ENCODE results near the gene CTPS2. TPM values are rescaled to one million over a fixed set of nuclear protein-coding genes. Genes with fewer than 3 reads are reported as not detected.

The CTPS2 gene
- total and polyA plus RNA-seq, 2 donors (not counting 3 experiments of a cell fraction or from before 2014, with no cell fraction given): 7.4 to 15.7 TPM

GRCh38 chrX:16658284-16658683 lies 54.2 kb downstream of the CTPS2 start:
- POLR2A ChIA-PET: no interaction called here
- Histone ChIP-seq H3K9ac (replicated peaks; ENCODE audit: extremely low read depth, insufficient read depth, low read length) (no peak overlapping the region), H3K4me3 (replicated peaks in 1 of 3; ENCODE audit: insufficient read depth in 1 of 3, low read depth in 1 of 3, low read length in 3 of 3) (no peak overlapping the region), H3K4me1 (ENCODE audit: control insufficient read depth, extremely low read depth, insufficient read depth, low read length) (peaks cover 9% of the 10 kb centered on the region), H3K9me3 (replicated peaks; ENCODE audit: control insufficient read depth, insufficient read depth, low read length) (no peaks in the 10 kb centered on the region), H3K36me3 (ENCODE audit: control insufficient read depth in 2 of 2, extremely low read depth in 1 of 2, insufficient read depth in 2 of 2, low read length in 2 of 2) (peaks cover 0 to 1% of the 10 kb centered on the region in 2 experiments), H3K79me2 (ENCODE audit: control insufficient read depth, insufficient read depth, low read length) (no peaks in the 10 kb centered on the region), H3K27me3 (ENCODE audit: control insufficient read depth in 2 of 2, insufficient read depth in 2 of 2, low read length in 2 of 2) (no peaks in the 10 kb centered on the region), H3K9me1 (replicated peaks; ENCODE audit: control insufficient read depth, extremely low read depth, insufficient read depth, low read length) (no peaks in the 10 kb centered on the region), H4K20me1 (replicated peaks; ENCODE audit: control insufficient read depth, extremely low read depth, insufficient read depth, low read length) (no peaks in the 10 kb centered on the region), H2AFZ (ENCODE audit: low read depth, low read length) (no peak overlapping the region), H3K4me2 (ENCODE audit: insufficient read depth, low read length) (no peak overlapping the region), H3K27ac (ENCODE audit: insufficient read depth, low read depth, low read length) (no peak overlapping the region)
- BruUV-seq (replicated peaks): no TSS peak
- intact Hi-C loops (cut with micrococcal nuclease) (no loop called here), dilution Hi-C loops (cut with MboI; ENCODE audit: extremely low pct_ligation_motif_present, low sequenced_read_pairs) (no loop called here)
- CTCF ChIA-PET: no interaction called here
- DNase-seq (ENCODE audit: low read depth, low spot score) (peak; percentile 48), FAIRE-seq (peak; percentile 26)
- TF ChIP-seq JUN (IDR thresholded peaks at IDR 0.05; ENCODE audit: borderline replicate concordance, insufficient read depth, insufficient read length, low read depth) (peak; percentile 38), MYC (IDR thresholded peaks at IDR 0.05; ENCODE audit: low read depth, low read length) (no peak), POLR2AphosphoS5 (IDR thresholded peaks at IDR 0.05; ENCODE audit: insufficient read depth, low read depth, low read length) (no peak), EZH2 (IDR thresholded peaks at IDR 0.05; ENCODE audit: borderline replicate concordance, low read depth, low read length, severe bottlenecking) (no peak), FOS (IDR thresholded peaks at IDR 0.05; ENCODE audit: borderline replicate concordance, insufficient read depth, low read length) (peak; percentile 74), POLR2A (IDR thresholded peaks at IDR 0.05; ENCODE audit: low read depth, low read length) (no peak)

DNA sequence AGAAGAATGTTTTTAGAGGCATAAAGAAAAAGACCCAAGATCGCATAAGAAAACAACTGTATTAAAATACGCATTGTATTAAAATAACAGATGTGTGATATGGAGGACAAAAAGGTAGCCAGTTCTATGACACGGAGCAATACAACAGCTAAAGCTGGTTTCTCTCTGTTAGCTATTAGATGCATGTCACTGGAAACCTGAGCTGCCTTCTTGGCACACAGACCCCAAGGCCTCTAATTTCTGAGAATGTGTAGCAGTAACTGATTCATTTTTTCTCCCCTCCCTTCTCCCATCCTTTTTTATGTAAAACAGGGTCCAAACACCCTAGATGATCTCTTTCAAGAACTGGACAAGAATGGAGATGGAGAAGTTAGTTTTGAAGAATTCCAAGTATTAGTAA lies 58.4 kb downstream of the CTPS2 start:
- no peak for DNase-seq (ENCODE audit: low read depth, low spot score)
- no peaks in the 10 kb centered on the region for H3K36me3 ChIP-seq (ENCODE audit: control insufficient read depth in 2 of 2, extremely low read depth in 1 of 2, insufficient read depth in 2 of 2, low read length in 2 of 2)
- H3K27ac ChIP-seq (ENCODE audit: insufficient read depth, low read depth, low read length): no peak overlapping the region
- H3K4me1 ChIP-seq (ENCODE audit: control insufficient read depth, extremely low read depth, insufficient read depth, low read length): peaks cover 6% of the 10 kb centered on the region
- H3K4me3 ChIP-seq (replicated peaks in 1 of 3; ENCODE audit: insufficient read depth in 1 of 3, low read depth in 1 of 3, low read length in 3 of 3): no peak overlapping the region
- BruUV-seq (replicated peaks): no TSS peak
- no peaks in the 10 kb centered on the region for H4K20me1 ChIP-seq (replicated peaks; ENCODE audit: control insufficient read depth, extremely low read depth, insufficient read depth, low read length)
- TF ChIP-seq MYC (IDR thresholded peaks at IDR 0.05; ENCODE audit: low read depth, low read length): no peak
- TF ChIP-seq POLR2A (IDR thresholded peaks at IDR 0.05; ENCODE audit: low read depth, low read length): no peak
- no peak for TF ChIP-seq JUN (IDR thresholded peaks at IDR 0.05; ENCODE audit: borderline replicate concordance, insufficient read depth, insufficient read length, low read depth)
- no peak for TF ChIP-seq POLR2AphosphoS5 (IDR thresholded peaks at IDR 0.05; ENCODE audit: insufficient read depth, low read depth, low read length)
- TF ChIP-seq, protein P1, sequence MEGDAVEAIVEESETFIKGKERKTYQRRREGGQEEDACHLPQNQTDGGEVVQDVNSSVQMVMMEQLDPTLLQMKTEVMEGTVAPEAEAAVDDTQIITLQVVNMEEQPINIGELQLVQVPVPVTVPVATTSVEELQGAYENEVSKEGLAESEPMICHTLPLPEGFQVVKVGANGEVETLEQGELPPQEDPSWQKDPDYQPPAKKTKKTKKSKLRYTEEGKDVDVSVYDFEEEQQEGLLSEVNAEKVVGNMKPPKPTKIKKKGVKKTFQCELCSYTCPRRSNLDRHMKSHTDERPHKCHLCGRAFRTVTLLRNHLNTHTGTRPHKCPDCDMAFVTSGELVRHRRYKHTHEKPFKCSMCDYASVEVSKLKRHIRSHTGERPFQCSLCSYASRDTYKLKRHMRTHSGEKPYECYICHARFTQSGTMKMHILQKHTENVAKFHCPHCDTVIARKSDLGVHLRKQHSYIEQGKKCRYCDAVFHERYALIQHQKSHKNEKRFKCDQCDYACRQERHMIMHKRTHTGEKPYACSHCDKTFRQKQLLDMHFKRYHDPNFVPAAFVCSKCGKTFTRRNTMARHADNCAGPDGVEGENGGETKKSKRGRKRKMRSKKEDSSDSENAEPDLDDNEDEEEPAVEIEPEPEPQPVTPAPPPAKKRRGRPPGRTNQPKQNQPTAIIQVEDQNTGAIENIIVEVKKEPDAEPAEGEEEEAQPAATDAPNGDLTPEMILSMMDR (IDR thresholded peaks at IDR 0.05; ENCODE audit: extremely low read depth in 1 of 2, insufficient read depth in 1 of 2, low read depth in 1 of 2, low read length in 2 of 2): no peak
- no peak for TF ChIP-seq FOS (IDR thresholded peaks at IDR 0.05; ENCODE audit: borderline replicate concordance, insufficient read depth, low read length)
- no peak for TF ChIP-seq MAX (IDR thresholded peaks at IDR 0.05; ENCODE audit: insufficient read depth, insufficient read length)
- no peak for TF ChIP-seq EZH2 (IDR thresholded peaks at IDR 0.05; ENCODE audit: borderline replicate concordance, low read depth, low read length, severe bottlenecking)
- no peak for TF ChIP-seq GATA2 (IDR thresholded peaks at IDR 0.05; ENCODE audit: insufficient read depth, insufficient read length, low read depth, low read length)
- no peak overlapping the region for H3K4me2 ChIP-seq (ENCODE audit: insufficient read depth, low read length)
- no peak overlapping the region for H3K9ac ChIP-seq (replicated peaks; ENCODE audit: extremely low read depth, insufficient read depth, low read length)
- intact Hi-C loops (cut with micrococcal nuclease): no loop called here
- H2AFZ ChIP-seq (ENCODE audit: low read depth, low read length): no peak overlapping the region
- H3K9me1 ChIP-seq (replicated peaks; ENCODE audit: control insufficient read depth, extremely low read depth, insufficient read depth, low read length): no peaks in the 10 kb centered on the region
- dilution Hi-C loops (cut with MboI; ENCODE audit: extremely low pct_ligation_motif_present, low sequenced_read_pairs): no loop called here
- H3K27me3 ChIP-seq (ENCODE audit: control insufficient read depth in 2 of 2, insufficient read depth in 2 of 2, low read length in 2 of 2): no peaks in the 10 kb centered on the region
- no peaks in the 10 kb centered on the region for H3K79me2 ChIP-seq (ENCODE audit: control insufficient read depth, insufficient read depth, low read length)
- CTCF ChIA-PET: interaction anchor here (1.9 kb wide), 1 partner anchor 217 kb away, joined by 3 read pairs; no protein-coding TSS in a partner anchor
- no peaks in the 10 kb centered on the region for H3K9me3 ChIP-seq (replicated peaks; ENCODE audit: control insufficient read depth, insufficient read depth, low read length)
- POLR2A ChIA-PET: no interaction called here
- FAIRE-seq: no peak

Data from endothelial cell of umbilical vein (primary cell).